ENCODE results near the gene UGT1A10.

UGT1A10 gene

DNA sequence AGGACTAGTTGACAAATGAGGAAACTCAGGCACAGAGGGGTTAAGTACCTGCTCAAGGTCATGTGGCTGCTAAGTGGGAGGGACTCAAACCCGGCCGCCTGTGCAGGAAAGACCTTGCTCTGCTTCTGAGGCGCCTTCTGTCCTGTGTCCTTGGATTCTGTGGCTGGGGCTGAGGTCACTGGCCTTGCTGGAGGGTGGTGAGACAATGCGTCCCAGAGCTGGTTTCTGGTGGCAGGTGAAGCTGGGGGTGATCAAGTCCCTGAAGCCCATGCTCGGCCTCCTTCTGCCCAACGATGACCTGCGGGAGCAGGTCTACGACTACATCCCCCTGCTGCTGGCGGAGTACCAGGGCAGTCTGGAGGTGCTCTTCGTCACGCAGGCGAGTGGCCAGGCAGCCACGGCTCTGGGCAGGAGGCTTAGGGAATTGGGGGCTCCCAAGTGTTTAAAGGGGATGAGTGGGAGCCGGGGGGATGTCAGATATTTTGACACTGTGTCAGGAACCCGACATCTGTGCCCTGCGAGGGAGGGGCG lies 157.9 kb downstream of the UGT1A10 start:
- TF ChIP-seq, protein P1, sequence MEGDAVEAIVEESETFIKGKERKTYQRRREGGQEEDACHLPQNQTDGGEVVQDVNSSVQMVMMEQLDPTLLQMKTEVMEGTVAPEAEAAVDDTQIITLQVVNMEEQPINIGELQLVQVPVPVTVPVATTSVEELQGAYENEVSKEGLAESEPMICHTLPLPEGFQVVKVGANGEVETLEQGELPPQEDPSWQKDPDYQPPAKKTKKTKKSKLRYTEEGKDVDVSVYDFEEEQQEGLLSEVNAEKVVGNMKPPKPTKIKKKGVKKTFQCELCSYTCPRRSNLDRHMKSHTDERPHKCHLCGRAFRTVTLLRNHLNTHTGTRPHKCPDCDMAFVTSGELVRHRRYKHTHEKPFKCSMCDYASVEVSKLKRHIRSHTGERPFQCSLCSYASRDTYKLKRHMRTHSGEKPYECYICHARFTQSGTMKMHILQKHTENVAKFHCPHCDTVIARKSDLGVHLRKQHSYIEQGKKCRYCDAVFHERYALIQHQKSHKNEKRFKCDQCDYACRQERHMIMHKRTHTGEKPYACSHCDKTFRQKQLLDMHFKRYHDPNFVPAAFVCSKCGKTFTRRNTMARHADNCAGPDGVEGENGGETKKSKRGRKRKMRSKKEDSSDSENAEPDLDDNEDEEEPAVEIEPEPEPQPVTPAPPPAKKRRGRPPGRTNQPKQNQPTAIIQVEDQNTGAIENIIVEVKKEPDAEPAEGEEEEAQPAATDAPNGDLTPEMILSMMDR (IDR thresholded peaks at IDR 0.05; ENCODE audit: insufficient read depth, missing control alignments), result no peak
- no peak for FAIRE-seq
- DNase-seq (ENCODE audit: insufficient read length, low spot score), result no peak

DNA sequence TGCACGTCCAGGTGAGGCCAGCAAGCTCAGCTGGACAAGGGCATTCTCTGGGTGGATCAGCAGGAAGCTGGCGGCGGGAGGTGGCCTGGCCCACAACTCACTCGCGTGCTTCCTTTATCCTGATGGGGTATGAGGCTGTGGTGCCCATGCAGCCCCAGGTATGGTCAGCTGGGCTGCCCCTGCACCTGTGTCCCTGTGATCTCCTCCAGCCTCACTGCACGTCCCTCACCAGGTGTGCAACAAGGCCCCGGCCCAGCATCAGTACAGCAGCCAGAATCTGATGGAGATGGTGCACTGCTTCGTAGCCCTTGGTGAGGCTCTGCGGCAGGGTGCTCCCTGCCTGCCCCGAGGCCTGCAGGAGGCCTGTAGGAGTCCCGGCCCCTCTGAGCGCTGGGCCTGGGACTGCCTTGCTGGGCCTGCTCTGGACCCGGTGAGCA lies 159.5 kb downstream of the UGT1A10 start:
- DNase-seq (ENCODE audit: insufficient read length, low spot score) (no peak), FAIRE-seq (no peak)
- TF ChIP-seq, protein P1 (IDR thresholded peaks at IDR 0.05; ENCODE audit: insufficient read depth, missing control alignments), result no peak

DNA sequence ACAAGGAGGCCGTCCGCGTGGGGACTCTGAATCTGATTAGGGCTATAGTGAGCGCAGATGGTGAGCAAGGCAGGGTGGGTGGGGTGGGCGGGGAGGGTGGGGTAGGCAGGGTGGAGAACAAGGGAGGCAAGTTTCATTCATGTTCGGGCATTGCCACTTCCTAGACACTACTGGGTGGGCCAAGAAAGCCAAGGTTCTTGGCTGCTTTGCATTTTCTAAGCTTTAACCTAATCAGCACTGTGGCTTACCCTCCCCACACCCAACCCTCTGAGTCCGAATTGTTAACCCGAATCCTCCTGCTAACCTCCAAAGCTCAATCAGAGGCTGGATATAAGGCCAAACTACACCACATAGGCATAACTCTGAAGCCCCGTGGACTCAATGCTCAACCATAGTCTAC lies 160.0 kb downstream of the UGT1A10 start:
- no peak for FAIRE-seq
- DNase-seq (ENCODE audit: insufficient read length, low spot score), result no peak
- TF ChIP-seq, protein P1 (IDR thresholded peaks at IDR 0.05; ENCODE audit: insufficient read depth, missing control alignments), result no peak

DNA sequence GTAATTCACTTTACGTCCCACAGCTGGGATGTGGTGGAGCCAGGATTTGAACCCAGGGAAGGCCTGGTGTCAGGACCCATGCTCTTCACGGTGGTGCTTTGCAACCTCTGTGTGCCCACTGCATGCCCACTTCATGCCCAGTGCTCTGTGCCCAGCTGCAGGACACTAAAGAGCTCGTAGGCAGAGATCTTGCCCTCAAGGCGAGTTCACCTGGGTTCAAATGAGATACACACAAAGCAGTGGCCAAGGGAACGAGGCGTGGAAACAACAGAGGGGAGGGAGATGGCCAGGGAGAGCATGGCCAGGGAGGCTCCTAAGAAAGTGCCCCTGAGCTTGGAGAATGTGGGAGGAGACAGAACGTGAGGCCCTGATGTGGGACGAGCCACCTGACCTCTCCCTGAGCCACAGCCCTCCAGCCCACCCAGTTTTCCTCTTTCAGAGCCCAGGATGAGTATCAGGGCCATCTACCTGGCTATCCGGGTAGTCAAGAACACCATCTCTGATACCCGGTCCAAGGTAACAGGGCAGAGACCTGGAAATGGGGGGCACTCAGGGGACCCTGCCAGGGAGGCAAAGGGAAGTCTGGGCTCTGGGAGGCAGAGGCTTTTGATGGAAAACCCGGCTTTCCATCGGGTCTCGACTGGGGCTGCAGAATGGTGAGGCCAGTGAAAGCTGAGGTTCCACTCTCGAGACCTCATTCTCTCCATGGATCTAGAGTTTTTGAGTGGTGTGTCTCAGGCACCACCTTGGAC lies 162.3 kb downstream of the UGT1A10 start:
- DNase-seq (ENCODE audit: insufficient read length, low spot score) (no peak), FAIRE-seq (no peak)
- TF ChIP-seq, protein P1 (IDR thresholded peaks at IDR 0.05; ENCODE audit: insufficient read depth, missing control alignments), result no peak

DNA sequence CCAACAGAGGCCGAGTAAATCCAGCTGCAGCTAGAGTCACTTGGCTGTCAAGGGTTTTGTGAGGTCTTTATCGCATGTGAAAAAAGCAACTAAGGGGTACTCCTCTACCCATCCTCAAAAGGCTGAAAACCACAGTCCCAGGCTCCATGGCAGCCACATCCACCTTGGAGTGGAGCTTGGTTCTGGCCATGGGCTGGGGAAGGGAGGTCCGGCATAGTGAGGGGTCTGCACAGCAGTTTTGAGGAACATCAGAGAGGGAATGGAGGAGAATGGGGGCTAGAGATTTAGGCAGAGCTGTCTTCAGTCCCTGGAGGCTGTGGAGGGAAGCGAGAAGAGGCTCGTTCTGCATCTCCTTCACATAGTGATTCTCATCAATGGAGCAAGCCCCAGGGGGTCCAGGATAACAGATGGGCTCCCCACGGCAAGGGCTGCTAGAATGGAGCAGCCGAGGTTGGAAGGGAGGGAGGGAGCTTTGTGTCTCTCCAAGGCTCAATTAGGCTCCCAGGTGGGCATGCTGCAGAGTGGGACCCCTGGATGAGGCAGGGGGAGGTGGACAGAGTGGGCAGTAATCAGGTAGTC lies 162.9 kb downstream of the UGT1A10 start:
- no peak for DNase-seq (ENCODE audit: insufficient read length, low spot score)
- TF ChIP-seq, protein P1 (IDR thresholded peaks at IDR 0.05; ENCODE audit: insufficient read depth, missing control alignments), result no peak
- FAIRE-seq, result no peak

DNA sequence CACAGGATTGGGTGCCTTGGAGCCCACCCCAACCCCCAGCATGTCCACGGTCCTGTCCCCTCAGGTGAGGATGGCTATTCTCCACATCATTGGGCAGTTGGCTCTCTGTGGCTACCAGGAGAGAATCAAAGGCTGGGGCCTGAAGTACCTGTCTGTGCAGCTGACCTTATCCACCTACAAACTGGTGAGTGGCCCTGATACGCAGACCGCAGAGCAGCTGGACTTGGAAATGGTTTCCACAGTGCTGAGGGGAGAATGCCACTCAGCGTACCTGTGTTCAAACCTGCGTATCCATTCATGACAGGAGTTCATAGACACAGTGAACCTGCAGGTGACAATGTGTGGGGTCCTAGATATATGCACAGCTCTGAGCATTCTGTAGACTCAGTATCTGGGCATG lies 163.5 kb downstream of the UGT1A10 start:
- TF ChIP-seq, protein P1 (IDR thresholded peaks at IDR 0.05; ENCODE audit: insufficient read depth, missing control alignments), result no peak
- no peak for DNase-seq (ENCODE audit: insufficient read length, low spot score)
- no peak for FAIRE-seq

DNA sequence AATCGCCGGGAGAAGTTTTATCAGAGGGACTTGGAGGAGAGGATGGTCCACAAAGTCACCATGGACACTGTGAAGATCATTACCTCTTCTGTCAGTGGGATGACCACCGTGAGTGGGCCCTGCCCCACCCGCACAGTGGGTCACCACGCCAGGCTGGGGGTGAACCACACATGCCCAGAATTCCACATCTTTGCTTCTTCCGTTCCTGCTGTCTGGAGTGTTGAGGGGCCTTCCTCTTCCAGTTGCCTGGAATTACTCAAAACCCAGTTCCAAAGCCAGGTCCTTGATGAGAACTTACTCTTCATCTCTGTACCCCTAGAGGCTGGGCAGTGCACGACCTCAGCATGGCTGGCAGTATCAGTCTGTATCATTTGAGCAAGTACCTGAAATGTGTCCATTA lies 164.0 kb downstream of the UGT1A10 start:
- FAIRE-seq (no peak), DNase-seq (ENCODE audit: insufficient read length, low spot score) (no peak)
- TF ChIP-seq, protein P1 (IDR thresholded peaks at IDR 0.05; ENCODE audit: insufficient read depth, missing control alignments), result no peak
